Endodermal cell (in vitro differentiated cells): ENCODE measurements around the gene GLUL. TPM values are rescaled to one million over a fixed set of nuclear protein-coding genes. Genes with fewer than 3 reads are reported as not detected.

Experiments used
- DNase-seq: peaks from one replicate; pipeline ENCODE4 v3.0.0-alpha.2; 2017
- H3K27ac ChIP-seq: 2 replicates; pipeline ENCODE4 v1.5.1; 2013; ENCODE audit warnings: mild to moderate bottlenecking, low read depth, low read length, moderate library complexity
- H3K27me3 ChIP-seq: 2 replicates; pipeline ENCODE4 v1.6.1; 2013; ENCODE audit warnings: mild to moderate bottlenecking, low read length, moderate library complexity; ENCODE audit not compliant: insufficient read depth, control insufficient read depth, poor library complexity, severe bottlenecking
- H3K36me3 ChIP-seq: 2 replicates; pipeline ENCODE4 v1.7.0; 2013; ENCODE audit warnings: mild to moderate bottlenecking, low read length, moderate library complexity; ENCODE audit not compliant: control insufficient read depth, insufficient read depth
- H3K4me1 ChIP-seq: one replicate; pipeline ENCODE4 v1.7.0; 2013; ENCODE audit warnings: low read length; ENCODE audit not compliant: control insufficient read depth, insufficient read depth
- H3K4me3 ChIP-seq: 2 replicates; pipeline ENCODE4 v1.5.1; 2013; ENCODE audit warnings: mild to moderate bottlenecking, low read length, moderate library complexity
- H3K9ac ChIP-seq: 2 replicates; pipeline ENCODE4 v1.6.1; 2013; ENCODE audit warnings: mild to moderate bottlenecking, low read length, moderate library complexity; ENCODE audit not compliant: poor library complexity, severe bottlenecking; ENCODE audit errors: extremely low read depth
- H3K9me3 ChIP-seq: 2 replicates; pipeline ENCODE4 v1.6.1; 2013; ENCODE audit warnings: mild to moderate bottlenecking, low read length, moderate library complexity; ENCODE audit not compliant: control insufficient read depth
- H3K27ac Mint-ChIP-seq: 2 replicates; pipeline ENCODE4 v1.8.0; 2020; ENCODE audit warnings: mixed read lengths
- H3K27me3 Mint-ChIP-seq: 2 replicates; pipeline ENCODE4 v1.8.0; 2021; ENCODE audit warnings: mild to moderate bottlenecking, mixed read lengths; ENCODE audit not compliant: insufficient read depth
- H3K36me3 Mint-ChIP-seq: 2 replicates; pipeline ENCODE4 v1.8.0; 2020; ENCODE audit warnings: low read depth, mixed read lengths
- H3K4me1 Mint-ChIP-seq: 2 replicates; pipeline ENCODE4 v1.8.0; 2020; ENCODE audit warnings: mixed read lengths
- H3K4me3 Mint-ChIP-seq: 2 replicates; pipeline ENCODE4 v1.8.0; 2020; ENCODE audit warnings: mild to moderate bottlenecking, moderate library complexity, mixed read lengths
- H3K9me3 Mint-ChIP-seq: 2 replicates; pipeline ENCODE4 v1.8.0; 2020; ENCODE audit warnings: mild to moderate bottlenecking, mixed read lengths
- CTCF ChIP-seq: fragments of 200-600 bp; sonication (generic); conservative IDR thresholded peaks from 2 replicates; pipeline ENCODE4 v1.5.0; 2021; ENCODE audit warnings: antibody characterized with exemption, mild to moderate bottlenecking
- WGBS, 2 experiments: methylation state at CpG; one replicate each; pipeline versions ENCODE4 v1.1.5 to v1.1.7; 2013; ENCODE audit warnings: missing lambda C conversion rate in 2 of 2, mixed read lengths in 1 of 2; ENCODE audit not compliant: insufficient coverage in 1 of 2, insufficient read length in 1 of 2; 5-methylcytosine and 5-hydroxymethylcytosine counted together
- total RNA-seq, 2 donors: library from RNA; stranded (reverse); fragmentation: NEBNext Ultra II Directional in 1 of 2; extraction: Animal tissue kit (Norgen Biotek cat#: 25700) in 1 of 2; gene quantifications; 2 replicates in 1 of 2; 3 replicates in 1 of 2; pipeline ENCODE4 v1.2.1, GENCODE V29; 2021

The GLUL gene
- total RNA-seq, 2 donors from 2014 or later, result 529 to 553 TPM

- H3K9me3 Mint-ChIP-seq, result no peaks in the 10 kb centered on the region
- TF ChIP-seq CTCF, result no peak
Observed at GRCh38 chr1:182413486-182413885, 21.9 kb upstream of the GLUL start.

GRCh38 chr1:182410620-182411273, 19.2 kb upstream of the GLUL start:
- Mint-ChIP-seq H3K4me3 (no peak overlapping the region), H3K36me3 (no peaks in the 10 kb centered on the region), H3K27ac (no peak overlapping the region), H3K4me1 (peaks cover 6% of the 10 kb centered on the region), H3K9me3 (peaks cover 2% of the 10 kb centered on the region), H3K27me3 (no peaks in the 10 kb centered on the region)
- H3K27me3 ChIP-seq, result no peaks in the 10 kb centered on the region
- 94 to 100% methylated on average over 1 of the region's 1 CpG for WGBS, 2 experiments
- H3K27ac ChIP-seq, result no peak overlapping the region
- no peak overlapping the region for H3K4me3 ChIP-seq
- no peaks in the 10 kb centered on the region for H3K4me1 ChIP-seq
- DNase-seq, result no peak
- no peak for TF ChIP-seq CTCF
- no peaks in the 10 kb centered on the region for H3K36me3 ChIP-seq
- H3K9ac ChIP-seq, result no peak overlapping the region
- H3K9me3 ChIP-seq, result peaks cover 6% of the 10 kb centered on the region

More at GRCh38 chr1:182413486-182413885, 21.9 kb upstream of the GLUL start:
- H3K9ac ChIP-seq, result no peak overlapping the region
- DNase-seq, result no peak
- no peaks in the 10 kb centered on the region for H3K36me3 ChIP-seq
- Mint-ChIP-seq H3K4me1 (peaks cover 6% of the 10 kb centered on the region), H3K27me3 (no peaks in the 10 kb centered on the region), H3K4me3 (no peak overlapping the region), H3K27ac (no peak overlapping the region), H3K36me3 (no peaks in the 10 kb centered on the region)
- H3K27ac ChIP-seq, result no peak overlapping the region
- H3K27me3 ChIP-seq, result no peaks in the 10 kb centered on the region
- no peaks in the 10 kb centered on the region for H3K9me3 ChIP-seq
- H3K4me1 ChIP-seq, result no peaks in the 10 kb centered on the region
- no peak overlapping the region for H3K4me3 ChIP-seq
- 93 to 94% methylated on average over 2 to 3 of the region's 3 CpGs for whole genome bisulfite sequencing, 2 experiments

- TF ChIP-seq CTCF, result peak; percentile 47
- Mint-ChIP-seq H3K9me3 (peaks cover 8% of the 10 kb centered on the region), H3K4me3 (no peak overlapping the region), H3K4me1 (peaks cover 6% of the 10 kb centered on the region), H3K27ac (no peak overlapping the region), H3K27me3 (no peaks in the 10 kb centered on the region), H3K36me3 (no peaks in the 10 kb centered on the region)
- 83 to 85% methylated on average over 1 to 4 of the region's 4 CpGs for WGBS, 2 experiments
- H3K9me3 ChIP-seq, result peaks cover 6% of the 10 kb centered on the region
- H3K4me3 ChIP-seq, result no peak overlapping the region
- no peak overlapping the region for H3K27ac ChIP-seq
- no peak for DNase-seq
- H3K4me1 ChIP-seq, result no peaks in the 10 kb centered on the region
- H3K36me3 ChIP-seq, result no peaks in the 10 kb centered on the region
- no peak overlapping the region for H3K9ac ChIP-seq
- H3K27me3 ChIP-seq, result no peaks in the 10 kb centered on the region
Observed at GRCh38 chr1:182410138-182410537, 18.5 kb upstream of the GLUL start.
